ENCODE results near the gene C4A.

- TF ChIP-seq ATF2 (IDR thresholded peaks at IDR 0.05; ENCODE audit: low read length): no peak
- no peak for TF ChIP-seq CTCF (IDR thresholded peaks at IDR 0.05; ENCODE audit: control extremely low read depth in 1 of 3, insufficient read depth in 1 of 3, low read depth in 1 of 3, low read length in 3 of 3)
- TF ChIP-seq MAX (IDR thresholded peaks at IDR 0.05): no peak
- TF ChIP-seq POLR2A (IDR thresholded peaks at IDR 0.05; ENCODE audit: control extremely low read depth in 1 of 2, low read depth in 2 of 2, low read length in 2 of 2): no peak
- TF ChIP-seq SUZ12 (IDR thresholded peaks at IDR 0.05; ENCODE audit: low read length): no peak
- no peak for TF ChIP-seq TBP (IDR thresholded peaks at IDR 0.05; ENCODE audit: low read depth, low read length)
Measured at GRCh38 chr6:31945507-31946369, 36.1 kb upstream of the C4A start, which contains the start of gene CFB.

All from H1 (cell line).